ENCODE data around the gene CSN2.

The CSN2 gene

GRCh38 chr4:69909195-69909594 lies 56.3 kb downstream of the CSN2 start:
- DNase-seq, result no peak
- intact Hi-C loops (cut with DNase I), result no loop called here

DNA sequence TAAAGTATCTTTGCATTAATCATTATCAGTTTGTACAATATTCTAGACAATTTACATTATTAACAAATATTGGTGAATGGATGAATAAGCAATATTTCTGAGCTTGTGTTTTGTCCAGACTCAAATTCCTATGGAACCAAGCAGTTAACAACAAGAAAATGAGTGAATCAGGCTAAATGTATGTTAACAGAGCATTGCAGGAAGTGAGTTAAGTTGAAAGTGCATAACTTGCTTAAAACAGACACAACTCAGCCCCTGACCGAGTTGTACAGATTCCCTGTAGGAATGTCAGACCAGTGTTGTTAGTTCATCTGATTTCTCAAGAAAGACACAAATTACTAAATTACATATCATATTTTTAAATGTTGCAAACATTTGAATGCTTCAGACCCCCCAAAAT lies 58.4 kb downstream of the CSN2 start:
- no peak for DNase-seq
- intact Hi-C loops (cut with DNase I), result no loop called here
